GM12864 (cell line): ENCODE measurements around the gene LIMD2.
A peak's percentile ranks its signal among the peaks of the same experiment; 100 is the strongest.

Source experiments
- DNase-seq: peaks from one replicate; pipeline ENCODE4 v3.0.0-alpha.2; 2011; ENCODE audit warnings: low read depth
- H3K4me3 ChIP-seq: 2 replicates; pipeline ENCODE4 v1.5.1; 2011; ENCODE audit warnings: mild to moderate bottlenecking, low read depth, low read length, control low read depth
- TF ChIP-seq, protein P1 (sequence below): IDR thresholded peaks from 2 replicates; pipeline ENCODE4 v1.5.1; 2011; ENCODE audit warnings: low read depth, mild to moderate bottlenecking, moderate library complexity, low read length, control low read depth, inconsistent platforms; ENCODE audit errors: missing control alignments

Gene LIMD2

DNA sequence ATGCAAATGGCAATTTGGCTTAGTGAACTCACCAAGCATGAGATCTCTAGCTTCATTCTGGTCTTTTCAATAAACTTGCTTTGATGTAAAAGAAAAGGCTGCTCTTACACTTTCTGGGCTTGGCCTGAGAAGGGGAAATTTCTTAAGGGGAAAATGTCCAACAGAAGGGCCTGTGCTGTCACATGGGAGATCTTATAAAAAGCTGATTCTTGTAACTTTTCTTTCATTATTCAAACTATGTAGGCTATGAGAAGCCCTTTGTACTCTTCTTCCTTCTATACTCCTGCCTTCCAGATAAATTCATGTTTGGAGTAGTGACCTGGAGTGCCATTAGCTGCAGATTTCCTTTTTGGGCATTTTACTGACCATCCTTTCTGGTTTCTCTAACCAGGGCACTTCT, 16.9 kb downstream of the LIMD2 start:
- TF ChIP-seq, protein P1, sequence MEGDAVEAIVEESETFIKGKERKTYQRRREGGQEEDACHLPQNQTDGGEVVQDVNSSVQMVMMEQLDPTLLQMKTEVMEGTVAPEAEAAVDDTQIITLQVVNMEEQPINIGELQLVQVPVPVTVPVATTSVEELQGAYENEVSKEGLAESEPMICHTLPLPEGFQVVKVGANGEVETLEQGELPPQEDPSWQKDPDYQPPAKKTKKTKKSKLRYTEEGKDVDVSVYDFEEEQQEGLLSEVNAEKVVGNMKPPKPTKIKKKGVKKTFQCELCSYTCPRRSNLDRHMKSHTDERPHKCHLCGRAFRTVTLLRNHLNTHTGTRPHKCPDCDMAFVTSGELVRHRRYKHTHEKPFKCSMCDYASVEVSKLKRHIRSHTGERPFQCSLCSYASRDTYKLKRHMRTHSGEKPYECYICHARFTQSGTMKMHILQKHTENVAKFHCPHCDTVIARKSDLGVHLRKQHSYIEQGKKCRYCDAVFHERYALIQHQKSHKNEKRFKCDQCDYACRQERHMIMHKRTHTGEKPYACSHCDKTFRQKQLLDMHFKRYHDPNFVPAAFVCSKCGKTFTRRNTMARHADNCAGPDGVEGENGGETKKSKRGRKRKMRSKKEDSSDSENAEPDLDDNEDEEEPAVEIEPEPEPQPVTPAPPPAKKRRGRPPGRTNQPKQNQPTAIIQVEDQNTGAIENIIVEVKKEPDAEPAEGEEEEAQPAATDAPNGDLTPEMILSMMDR: no peak
- DNase-seq: no peak
- H3K4me3 ChIP-seq: no peak overlapping the region

DNA sequence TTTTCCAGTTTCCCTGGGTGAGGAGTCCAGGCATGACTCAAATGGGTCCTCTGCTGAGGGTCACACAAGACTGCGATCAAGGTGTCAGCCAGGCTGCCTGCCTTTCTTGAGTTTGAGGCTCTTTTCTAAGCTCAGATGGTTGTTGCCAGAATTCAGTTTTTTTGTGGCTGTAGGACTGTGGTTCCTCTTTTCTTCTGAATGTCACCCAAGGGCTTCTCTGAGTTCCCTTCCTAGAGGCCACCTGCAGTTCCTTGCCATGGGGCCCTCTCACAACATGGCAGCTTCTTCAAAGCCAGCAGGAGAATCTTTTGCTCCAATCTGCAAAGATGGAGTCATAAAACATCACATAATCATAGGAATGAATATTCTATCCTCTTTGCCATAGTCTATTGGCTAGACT, 17.5 kb downstream of the LIMD2 start:
- no peak for DNase-seq
- TF ChIP-seq, protein P1: no peak
- H3K4me3 ChIP-seq: no peak overlapping the region

DNA sequence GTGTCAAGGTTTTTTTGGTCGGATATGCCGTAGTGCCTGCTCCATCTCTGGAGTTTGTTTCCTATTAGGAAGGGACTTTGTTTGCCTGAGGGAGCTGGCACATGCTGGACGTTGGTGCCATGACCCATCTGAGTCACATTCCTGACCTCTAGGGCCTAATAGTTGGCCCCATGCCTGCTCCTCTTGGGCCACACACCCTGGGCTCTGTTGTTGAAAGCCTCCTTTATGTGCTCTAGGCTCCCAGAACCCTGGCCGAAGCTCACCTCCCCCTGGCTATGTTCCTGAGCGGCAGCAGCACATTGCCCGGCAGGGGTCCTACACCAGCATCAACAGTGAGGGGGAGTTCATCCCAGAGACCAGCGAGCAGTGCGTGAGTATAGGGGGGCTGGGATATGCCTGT, 18.4 kb downstream of the LIMD2 start:
- no peak for DNase-seq
- no peak overlapping the region for H3K4me3 ChIP-seq
- TF ChIP-seq, protein P1: no peak

DNA sequence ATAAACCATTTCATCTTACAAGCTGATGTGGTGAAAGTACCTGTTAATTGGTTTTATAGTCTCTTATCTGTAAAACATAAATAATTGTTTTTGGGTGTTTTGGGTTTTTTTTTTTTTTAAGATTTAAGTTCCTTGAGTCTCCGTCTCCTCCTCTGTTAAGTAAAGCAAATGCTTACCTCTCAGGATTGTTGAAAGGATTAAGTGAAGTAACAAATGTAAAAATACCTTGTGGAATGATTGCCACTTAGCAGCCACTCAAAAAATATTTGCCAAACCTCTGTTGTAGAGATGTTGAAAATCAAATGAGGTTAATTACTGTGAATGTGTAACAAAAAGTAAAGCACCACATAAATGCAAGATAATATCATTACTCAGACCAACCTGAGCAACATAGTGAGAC, 19.2 kb downstream of the LIMD2 start:
- TF ChIP-seq, protein P1: no peak
- DNase-seq: no peak
- H3K4me3 ChIP-seq: no peak overlapping the region

DNA sequence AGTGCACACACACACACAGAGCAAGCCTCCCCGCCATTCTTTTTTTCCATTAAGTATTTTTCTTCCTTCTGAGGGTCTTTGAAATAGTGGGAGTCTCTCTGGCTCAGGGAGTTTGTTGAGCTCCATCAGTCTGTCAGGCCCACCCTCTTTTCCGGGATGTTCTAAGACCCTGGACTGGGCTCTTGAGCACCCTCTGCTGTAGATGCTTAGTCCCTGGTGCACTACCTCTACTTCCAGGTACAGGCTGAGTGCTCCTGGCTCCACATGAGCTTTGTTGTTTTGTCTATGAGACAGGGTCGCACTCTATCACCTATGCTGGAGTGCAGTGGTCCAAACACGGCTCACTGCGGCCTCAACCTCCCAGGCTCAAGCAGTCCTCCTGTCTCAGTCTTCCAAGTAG, 20.7 kb downstream of the LIMD2 start:
- TF ChIP-seq, protein P1: peak; percentile 6
- DNase-seq: no peak
- H3K4me3 ChIP-seq: no peak overlapping the region

DNA sequence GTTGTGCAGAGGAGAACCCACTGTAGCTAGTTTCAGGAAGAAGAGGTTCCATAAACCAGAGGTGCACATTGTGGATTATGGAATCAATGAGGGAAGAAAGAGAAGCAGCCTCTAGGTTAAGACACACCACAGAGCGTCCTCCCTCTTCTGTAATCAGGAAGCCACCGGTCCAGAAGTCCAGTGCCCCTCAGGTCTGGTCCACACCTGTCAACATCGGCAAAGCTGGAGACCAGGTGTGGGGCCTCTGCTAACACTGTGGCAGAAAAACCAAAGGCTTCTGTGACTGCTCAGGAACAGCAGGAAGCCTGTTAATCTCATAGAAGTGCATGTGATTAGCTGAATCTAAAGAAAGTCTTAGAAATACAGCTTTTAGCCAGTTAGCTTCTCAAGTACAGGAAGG, 23.3 kb downstream of the LIMD2 start:
- DNase-seq: no peak
- TF ChIP-seq, protein P1: no peak
- H3K4me3 ChIP-seq: no peak overlapping the region

DNA sequence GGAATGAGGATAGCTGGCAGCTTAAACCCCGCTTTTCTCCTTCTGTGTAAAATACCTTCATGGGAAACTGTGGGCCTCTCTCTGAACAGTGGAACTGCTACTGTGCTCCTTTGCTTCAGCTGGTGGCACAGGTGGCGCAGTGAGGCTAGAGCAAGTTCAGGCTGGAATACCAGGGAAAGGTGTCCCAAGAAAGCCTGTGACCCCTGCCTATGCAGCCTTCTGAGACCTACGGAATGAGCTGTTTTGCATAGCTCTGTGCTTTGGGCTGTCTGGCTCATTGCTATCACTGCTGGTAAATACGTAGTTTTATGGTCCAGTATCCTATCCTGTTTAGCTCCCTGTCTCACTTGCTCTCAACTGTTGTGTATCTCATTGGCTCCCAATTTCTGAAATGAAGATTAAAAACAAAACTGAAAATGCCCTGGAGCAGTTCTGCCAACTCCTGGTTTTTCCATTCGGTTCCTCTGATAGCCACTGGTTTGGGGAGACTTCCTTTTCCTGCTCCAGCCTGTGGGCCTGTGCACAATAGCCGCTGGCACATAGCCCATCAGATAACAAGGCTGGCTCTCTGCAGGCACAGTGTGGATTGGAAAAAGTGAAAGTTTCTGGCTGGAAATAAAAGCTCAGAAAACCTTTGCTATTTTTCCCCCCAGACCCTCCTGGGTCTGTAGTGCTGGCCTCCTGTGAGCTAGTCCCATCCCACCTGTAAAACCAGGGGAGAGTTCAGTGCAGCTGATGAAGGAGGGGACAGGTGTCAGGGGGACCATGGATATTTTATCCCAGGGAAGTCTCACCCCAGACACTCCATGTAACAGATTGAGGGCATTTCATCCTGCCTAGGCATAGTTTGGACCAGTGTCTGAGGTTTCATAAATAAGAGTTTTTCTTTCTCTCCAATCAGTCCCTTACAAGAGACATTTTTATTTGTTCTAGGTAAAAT, 24.0 kb downstream of the LIMD2 start:
- DNase-seq: no peak
- no peak overlapping the region for H3K4me3 ChIP-seq
- TF ChIP-seq, protein P1: no peak
